RCC 7860 (cell line): ENCODE data around the gene IGDCC3.
A peak's percentile ranks its signal among the peaks of the same experiment; 100 is the strongest.

Experiments used
- DNase-seq: peaks from one replicate; pipeline ENCODE4 v3.0.0-alpha.2; 2015; ENCODE audit warnings: low spot score
- FAIRE-seq: peaks from 2 replicates; lab custom pipeline; 2012; peaks lifted over from hg19 to GRCh38; lab: Jason Lieb, UNC

The IGDCC3 gene

GRCh38 chr15:65377976-65378366 is at the start of gene IGDCC3:
Gene IGDCC3, minus strand, starts transcription at chr15:65378002. Its CDS starts 214 bp downstream, at chr15:65377788.
- FAIRE-seq (no peak), DNase-seq (no peak)

GRCh38 chr15:65426216-65426853 is 48.5 kb upstream of the IGDCC3 start:
- FAIRE-seq = no peak
- no peak for DNase-seq

GRCh38 chr15:65424683-65425082 is 46.9 kb upstream of the IGDCC3 start:
- DNase-seq (no peak), FAIRE-seq (no peak)

- no peak for DNase-seq
- FAIRE-seq = no peak
These were observed 46.3 kb upstream of the IGDCC3 start for GRCh38 chr15:65423976-65424679.

- FAIRE-seq = no peak
These were observed 45.6 kb upstream of the IGDCC3 start for GRCh38 chr15:65423150-65423975.

GRCh38 chr15:65421360-65422215 is 43.8 kb upstream of the IGDCC3 start:
- no peak for FAIRE-seq
- no peak for DNase-seq

More at GRCh38 chr15:65423150-65423975, 45.6 kb upstream of the IGDCC3 start:
- no peak for DNase-seq

- DNase-seq (no peak), FAIRE-seq (no peak)
These were observed 43.2 kb upstream of the IGDCC3 start for GRCh38 chr15:65420975-65421359.

GRCh38 chr15:65418596-65418995 is 40.8 kb upstream of the IGDCC3 start:
- DNase-seq (no peak), FAIRE-seq (no peak)

- DNase-seq (no peak), FAIRE-seq (no peak)
These were observed 39.1 kb upstream of the IGDCC3 start for GRCh38 chr15:65416845-65417416.

GRCh38 chr15:65414841-65415621 is 37.2 kb upstream of the IGDCC3 start:
- FAIRE-seq (no peak), DNase-seq (no peak)

GRCh38 chr15:65413760-65414144 is 36.0 kb upstream of the IGDCC3 start:
- no peak for DNase-seq
- no peak for FAIRE-seq

GRCh38 chr15:65413051-65413759 is 35.4 kb upstream of the IGDCC3 start:
- DNase-seq (no peak), FAIRE-seq (no peak)

- no peak for DNase-seq
- no peak for FAIRE-seq
These were observed 34.8 kb upstream of the IGDCC3 start for GRCh38 chr15:65412556-65412955.

GRCh38 chr15:65411465-65412071 is 33.8 kb upstream of the IGDCC3 start:
- DNase-seq (peak; percentile 70), FAIRE-seq (peak; percentile 77)

GRCh38 chr15:65410972-65411371 is 33.2 kb upstream of the IGDCC3 start:
- no peak for FAIRE-seq
- DNase-seq = no peak

GRCh38 chr15:65410036-65410435 is 32.2 kb upstream of the IGDCC3 start:
- DNase-seq = no peak
- no peak for FAIRE-seq

GRCh38 chr15:65409036-65409631 is 31.3 kb upstream of the IGDCC3 start:
- peak; percentile 95 for FAIRE-seq

GRCh38 chr15:65408324-65409035 is 30.7 kb upstream of the IGDCC3 start:
- no peak for DNase-seq
- FAIRE-seq = no peak

More at GRCh38 chr15:65409036-65409631, 31.3 kb upstream of the IGDCC3 start:
- peak; percentile 97 for DNase-seq
